ENCODE measurements around the gene YIF1A.

YIF1A gene

DNA sequence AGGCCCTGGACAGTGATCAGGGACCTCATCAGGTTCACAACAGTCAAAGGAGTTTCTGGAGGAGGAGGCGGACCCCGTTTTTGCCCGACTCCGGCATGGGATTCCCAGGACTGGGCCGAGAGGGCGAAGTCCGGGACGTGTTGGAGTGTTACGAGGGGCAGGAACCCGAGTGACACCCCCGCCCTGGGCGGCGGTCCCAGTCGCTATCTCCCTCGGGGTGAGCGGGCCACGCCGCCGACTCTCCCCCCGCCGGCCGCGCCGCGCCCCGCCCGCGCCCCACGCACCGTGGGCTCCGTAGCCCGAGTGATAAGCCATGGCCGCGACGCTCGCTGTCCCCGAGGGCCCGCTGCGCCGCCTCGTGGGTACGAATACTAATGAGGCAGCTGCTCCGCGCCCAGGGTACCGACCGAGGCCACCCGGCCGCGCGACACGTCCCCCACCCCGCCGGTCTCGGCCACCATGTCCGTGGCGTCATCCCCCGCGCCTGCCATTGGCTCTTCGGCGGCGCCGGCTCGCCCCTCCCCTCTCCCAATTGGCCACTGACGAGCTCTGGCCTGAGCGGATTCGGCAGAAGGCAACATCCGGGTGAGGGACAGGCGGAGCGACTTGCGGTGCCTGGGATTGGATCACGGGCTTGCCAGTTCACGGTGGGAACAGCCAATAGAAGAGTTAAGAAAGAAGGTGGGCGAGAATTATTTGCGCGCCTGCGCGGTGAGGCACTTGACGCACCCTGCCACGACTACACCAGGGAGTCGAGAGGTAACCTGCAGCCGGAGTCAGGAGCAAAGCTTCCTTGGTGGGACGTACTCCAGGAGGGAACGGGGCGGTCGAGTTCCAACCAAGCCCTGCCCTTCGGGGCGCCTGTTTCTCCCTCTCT lies at the start of gene YIF1A:
YIF1A (minus strand) TSS at position 473 of the 877 bp plus-strand sequence; CDS start at position 315, 158 bp downstream.
- peak; percentile 98 for DNase-seq (ENCODE audit: low read depth)

DNA sequence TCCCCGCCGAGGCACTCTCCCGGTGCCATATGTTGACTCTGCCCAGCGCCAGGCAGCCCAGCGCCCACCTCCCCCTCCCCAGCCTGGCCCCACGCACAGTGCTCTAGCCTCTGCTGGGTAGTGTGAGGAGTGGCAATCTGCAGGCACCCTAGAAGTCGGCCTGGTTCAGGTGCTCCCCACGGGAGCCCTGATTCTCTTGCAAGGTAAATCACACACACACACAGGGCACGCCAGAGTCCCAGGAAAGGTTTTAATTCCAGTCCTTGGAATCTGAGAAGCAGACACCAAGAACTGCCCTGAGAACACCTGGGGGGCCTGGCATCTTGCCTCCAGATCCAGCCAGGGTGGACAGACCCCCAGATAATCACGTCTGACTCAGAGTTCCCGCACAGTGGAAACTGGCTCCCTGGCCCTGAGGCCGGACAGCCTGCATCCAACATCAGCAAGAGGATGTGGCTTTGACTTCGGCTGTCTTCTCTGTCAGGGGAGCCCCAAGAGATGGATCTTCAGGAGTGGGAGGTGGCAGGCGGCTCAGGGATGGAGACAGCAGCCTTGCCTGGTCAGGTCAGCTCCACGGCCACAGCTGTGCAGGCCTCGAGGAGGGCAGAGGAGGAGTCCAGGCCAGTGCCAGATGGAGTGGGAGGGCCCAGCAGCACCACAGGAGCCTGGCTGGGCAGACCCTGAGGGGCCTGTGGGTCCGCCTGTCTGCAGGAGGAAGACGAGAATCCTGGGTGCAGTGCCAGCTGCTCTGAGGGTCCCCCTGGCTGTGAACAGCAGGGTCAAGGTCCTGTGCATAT lies 48.4 kb upstream of the YIF1A start:
- DNase-seq (ENCODE audit: low read depth), result no peak

DNA sequence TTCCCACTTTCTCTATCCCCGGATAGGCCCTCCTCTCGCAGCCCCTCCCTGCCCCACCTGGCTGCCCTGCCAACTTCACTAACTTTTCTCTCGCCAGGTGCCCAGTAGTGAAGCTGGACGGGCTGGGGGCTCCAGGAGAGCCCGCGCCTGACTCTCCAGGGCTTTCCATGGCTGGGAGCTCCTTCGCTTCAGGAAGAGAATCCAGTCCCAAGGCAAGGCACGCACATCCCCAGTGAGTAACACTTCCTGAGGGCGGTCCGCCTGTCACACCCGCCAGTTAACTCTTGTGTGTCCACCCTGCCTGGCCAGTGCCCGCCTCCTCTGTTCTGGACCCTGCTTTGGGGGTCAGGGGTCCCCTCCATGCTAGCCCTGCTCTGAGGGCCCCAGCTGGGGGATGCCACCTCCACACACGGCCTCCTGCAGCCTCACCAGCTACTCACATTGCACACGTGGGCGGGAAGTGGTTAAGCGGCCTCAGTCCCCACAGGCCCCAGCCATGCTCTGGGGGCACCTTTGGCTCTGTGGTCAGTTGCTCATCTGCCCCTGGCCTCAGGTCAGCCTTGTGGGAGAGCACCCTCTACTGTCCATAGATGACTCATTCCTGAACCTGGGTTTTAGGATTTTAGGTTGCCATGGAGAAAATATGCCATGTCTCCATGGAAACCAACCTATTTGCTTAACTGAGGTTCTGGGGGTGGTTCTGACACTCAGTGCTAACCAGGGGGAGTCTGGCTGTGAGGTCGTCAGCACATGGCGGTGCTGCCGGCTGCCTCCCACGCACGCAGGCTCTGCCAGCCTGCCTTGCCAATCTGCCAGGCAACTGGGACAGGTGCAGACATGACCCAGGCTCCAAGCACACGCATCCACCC lies 47.5 kb upstream of the YIF1A start, which contains the start of gene RIN1:
RIN1 (minus strand) TSS at position 201 of the 869 bp plus-strand sequence; CDS start at position 169, 32 bp downstream.
- no peak for DNase-seq (ENCODE audit: low read depth)

DNA sequence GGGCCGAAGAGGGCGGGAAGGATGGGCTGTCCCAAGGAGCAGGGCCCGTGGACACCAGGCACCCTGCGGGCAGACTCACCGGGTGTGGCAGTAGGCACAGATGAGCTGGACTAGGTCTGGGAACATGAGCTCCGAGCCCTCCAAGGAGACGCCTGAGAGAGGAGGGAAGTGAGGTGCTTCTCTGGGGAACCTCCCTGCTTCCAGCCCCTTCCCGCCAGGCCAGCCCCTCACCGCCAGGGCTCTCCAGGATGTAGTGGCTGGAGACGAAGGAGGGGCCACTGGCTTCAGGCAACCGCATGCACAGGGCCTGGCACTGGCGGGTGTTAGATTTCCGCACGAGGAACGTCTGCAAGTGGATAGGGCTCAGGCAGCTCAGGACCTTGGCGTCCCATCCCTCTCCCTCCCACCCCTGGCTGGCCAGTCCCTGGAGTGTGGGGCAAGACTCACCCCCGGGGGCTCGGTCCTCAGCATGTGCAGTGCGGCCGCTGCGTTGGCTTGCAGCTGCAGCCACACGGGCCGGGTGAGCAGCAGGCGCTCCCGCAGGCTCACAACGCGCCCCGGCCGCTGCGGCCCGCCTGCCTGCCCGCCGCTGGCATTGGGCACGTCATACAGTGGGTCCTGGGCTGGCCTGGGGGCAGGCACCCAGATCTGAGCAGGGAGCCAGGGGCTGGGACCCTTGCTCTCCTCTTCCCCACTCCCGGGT lies 46.7 kb upstream of the YIF1A start:
- DNase-seq (ENCODE audit: low read depth), result no peak

- DNase-seq (ENCODE audit: low read depth), result no peak
Observed at GRCh38 chr11:66334605-66335442, 45.9 kb upstream of the YIF1A start.

DNA sequence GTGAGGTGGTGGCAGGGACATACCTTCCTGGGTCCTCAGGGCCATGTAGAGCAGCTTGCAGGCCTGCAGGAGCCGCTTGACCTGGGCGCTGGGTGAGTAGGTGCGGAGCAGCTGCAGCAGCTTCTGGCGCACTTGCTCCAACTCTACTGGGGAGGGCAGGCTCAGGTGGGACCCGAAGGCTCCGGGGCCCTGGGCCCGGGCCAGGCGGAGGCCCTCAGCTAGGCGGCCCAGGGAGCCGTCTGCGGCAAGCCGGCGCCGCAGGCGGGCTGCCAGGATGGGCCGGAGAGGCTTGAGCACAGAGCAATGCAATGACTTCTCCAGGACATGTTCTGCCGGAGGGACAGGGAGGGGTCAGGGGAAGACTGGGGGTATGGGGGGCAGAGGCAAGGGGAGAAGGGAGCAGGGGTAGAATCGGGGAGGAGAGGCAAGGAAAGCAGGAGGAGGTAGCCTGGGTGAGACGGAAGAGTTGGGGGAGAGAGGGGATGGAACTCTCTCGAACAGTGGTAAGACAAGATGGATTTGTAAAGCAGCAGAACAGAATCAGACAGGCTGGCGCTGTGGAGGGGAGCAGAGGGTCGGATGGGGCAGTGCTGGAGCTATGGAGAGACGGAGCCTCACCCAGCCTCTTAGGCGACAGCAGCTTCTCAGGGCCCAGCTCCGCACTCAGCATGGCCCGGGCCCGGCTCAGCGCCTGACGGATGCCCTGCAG lies 45.1 kb upstream of the YIF1A start:
- no peak for DNase-seq (ENCODE audit: low read depth)

- DNase-seq (ENCODE audit: low read depth), result no peak
Observed at GRCh38 chr11:66333220-66333877, 44.4 kb upstream of the YIF1A start.

- no peak for DNase-seq (ENCODE audit: low read depth)
Observed at GRCh38 chr11:66332371-66333219, 43.7 kb upstream of the YIF1A start.

DNA sequence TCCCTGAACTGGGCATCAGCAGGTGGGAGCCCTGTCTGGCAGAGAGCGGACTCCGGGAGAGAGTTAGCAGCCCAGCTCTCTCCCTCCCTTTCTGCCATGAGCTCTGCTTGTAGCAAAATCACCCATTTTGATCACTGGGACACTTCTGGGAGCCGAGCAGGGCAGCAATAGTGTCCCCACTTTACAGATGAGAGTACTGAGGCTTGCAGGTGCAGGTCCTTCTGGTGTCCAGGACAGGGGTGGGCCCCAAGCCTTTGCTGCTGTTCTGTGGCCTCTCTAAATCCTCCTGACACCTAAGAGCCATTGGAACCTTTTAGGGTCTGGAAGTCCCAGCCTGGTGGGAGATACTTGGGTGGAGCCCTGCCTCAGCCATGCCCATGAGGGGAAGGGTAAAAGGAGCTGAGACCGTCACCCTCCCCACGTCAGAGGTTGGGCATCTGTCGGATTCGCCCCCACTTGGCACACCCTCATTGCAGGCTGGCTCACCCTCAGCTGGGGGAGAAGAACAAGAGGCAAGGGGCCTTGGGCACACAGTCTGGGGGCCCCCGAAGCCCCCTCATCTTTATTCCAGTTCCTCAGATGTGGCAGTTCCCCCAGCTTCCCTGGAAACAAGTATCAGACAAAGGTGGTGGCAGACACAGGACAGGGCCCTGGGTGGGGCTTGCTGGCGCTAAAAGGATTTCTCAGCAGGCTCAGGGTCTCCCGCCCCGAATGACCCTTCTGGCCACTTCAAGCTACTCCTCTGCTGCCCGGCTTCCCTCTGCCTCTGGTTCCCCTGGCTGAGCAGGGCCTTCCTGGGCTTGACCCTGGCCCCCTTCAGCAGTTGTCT lies 42.8 kb upstream of the YIF1A start:
- DNase-seq (ENCODE audit: low read depth), result no peak

DNA sequence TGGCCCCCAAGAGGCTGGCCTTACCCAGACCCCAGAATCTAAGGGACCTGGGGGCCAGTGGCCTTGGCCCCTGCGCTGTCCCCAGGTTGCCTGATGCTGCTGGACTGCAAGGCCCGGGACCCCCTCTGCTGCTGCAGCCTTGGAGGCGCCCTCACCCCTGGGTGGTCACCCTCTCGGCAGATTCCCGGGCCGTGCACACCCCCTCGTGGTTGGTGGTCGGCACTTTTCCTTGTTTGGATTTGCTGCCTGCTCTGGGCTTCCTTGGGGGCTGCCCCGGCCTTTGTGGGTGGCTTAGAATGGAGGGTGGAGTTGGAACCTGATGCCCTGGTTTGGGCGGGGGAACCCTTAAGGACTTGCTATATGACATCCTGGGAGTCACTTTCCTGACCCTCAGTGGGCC lies 42.0 kb upstream of the YIF1A start:
- DNase-seq (ENCODE audit: low read depth), result no peak

DNA sequence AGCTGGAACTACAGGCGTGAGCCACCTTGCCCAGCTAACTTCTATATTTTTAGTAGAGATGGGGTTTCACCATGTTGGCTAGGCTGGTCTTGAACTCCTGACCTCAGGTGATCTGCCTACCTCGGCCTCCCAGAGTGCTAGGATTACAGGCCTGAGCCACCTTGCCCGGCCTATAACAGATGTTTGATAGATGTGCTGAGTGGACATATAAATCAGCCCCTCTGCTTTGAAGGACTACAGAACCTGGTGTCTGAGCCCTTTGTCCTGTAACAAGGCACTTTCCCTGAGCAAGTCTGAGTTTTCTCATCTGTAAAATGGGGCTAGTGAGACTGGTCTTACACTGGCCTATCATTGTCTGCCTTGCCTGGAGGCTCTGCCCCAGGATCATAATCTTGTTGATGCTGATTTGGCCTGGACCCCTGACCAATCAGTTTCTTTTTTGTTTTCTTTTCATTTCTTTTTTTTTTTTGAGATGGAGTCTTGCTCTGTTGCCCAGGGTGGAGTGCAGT lies 40.3 kb upstream of the YIF1A start:
- no peak for DNase-seq (ENCODE audit: low read depth)

DNA sequence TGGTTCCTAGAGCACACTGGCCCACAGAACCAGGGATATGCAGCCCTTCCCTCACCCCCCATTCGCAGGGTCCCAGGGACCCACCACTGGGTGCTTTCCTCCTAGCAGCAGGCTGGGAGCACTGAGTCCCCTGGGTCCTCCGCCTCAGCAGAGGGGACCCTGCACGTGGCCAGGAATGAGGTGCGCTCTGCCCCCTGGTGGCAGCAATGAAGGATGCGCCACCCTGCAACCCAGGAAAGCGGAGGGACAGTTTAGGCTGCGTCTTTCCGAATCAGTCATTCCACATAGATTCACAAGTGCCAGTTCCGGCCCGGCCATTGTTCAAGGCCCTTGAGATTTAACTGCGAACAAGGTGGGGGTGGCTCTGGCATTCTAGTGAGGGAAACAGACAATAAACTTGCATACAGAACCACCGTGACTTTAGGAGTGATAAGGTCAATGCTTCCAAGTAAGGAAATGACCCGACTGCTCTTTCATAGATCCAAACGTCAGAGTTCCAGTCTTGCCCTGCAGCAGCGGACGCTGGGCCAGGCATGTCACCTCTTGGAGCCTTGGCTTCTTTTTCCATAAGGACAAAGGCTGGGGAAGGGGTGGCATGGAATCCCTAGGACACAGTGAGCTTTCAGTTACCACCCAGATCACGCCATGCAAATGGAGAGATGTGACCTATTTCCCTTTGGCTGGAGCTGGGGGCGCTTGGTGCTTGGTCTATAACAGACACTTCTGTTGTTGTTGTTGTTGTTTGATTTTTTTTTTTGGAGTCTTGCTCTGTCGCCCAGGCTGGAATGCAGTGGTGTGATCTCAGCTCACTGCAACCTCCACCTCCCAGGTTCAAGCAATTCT lies 39.6 kb upstream of the YIF1A start:
- DNase-seq (ENCODE audit: low read depth), result peak; percentile 73

- no peak for DNase-seq (ENCODE audit: low read depth)
Observed at GRCh38 chr11:66328031-66328301, 39.0 kb upstream of the YIF1A start.

- no peak for DNase-seq (ENCODE audit: low read depth)
Observed at GRCh38 chr11:66327171-66328030, 38.5 kb upstream of the YIF1A start.

All from activated gamma-delta T cell treated with anti-CD3 and anti-CD28 coated beads, Interleukin-2, amount 50 U/mL, for 16 hours (primary cell).